ENCODE data around the gene SLC18A3. TPM values are rescaled to one million over a fixed set of nuclear protein-coding genes. Genes with fewer than 3 reads are reported as not detected.

Gene SLC18A3
- total RNA-seq, 1 experiment from 2014 or later = 0.13 TPM

GRCh38 chr10:49569031-49569631, 41.0 kb upstream of the SLC18A3 start (continued):
- TF ChIP-seq AFF4 (CRISPR knock-in tag; IDR thresholded peaks at IDR 0.05; ENCODE audit: borderline replicate concordance) = no peak
- TF ChIP-seq ATF1 (CRISPR knock-in tag; IDR thresholded peaks at IDR 0.05) = no peak
- no peak for TF ChIP-seq SMAD4 (CRISPR knock-in tag; IDR thresholded peaks at IDR 0.05)
- TF ChIP-seq ESRRA (CRISPR knock-in tag; IDR thresholded peaks at IDR 0.05; ENCODE audit: borderline replicate concordance) = no peak
- no peak for TF ChIP-seq RELA (CRISPR knock-in tag; IDR thresholded peaks at IDR 0.05; ENCODE audit: borderline replicate concordance)

- Mint-ChIP-seq H3K27me3 (ENCODE audit: low read depth) (peaks cover 11% of the 10 kb centered on the region), H3K4me3 (no peak overlapping the region)
Measured at GRCh38 chr10:49571388-49571787, 38.7 kb upstream of the SLC18A3 start.

More at GRCh38 chr10:49571388-49571787, 38.7 kb upstream of the SLC18A3 start:
- H3K27ac Mint-ChIP-seq = no peak overlapping the region
- CTCF ChIA-PET = no interaction called here
- POLR2A ChIA-PET = no interaction called here
- no peak for TF ChIP-seq TCF7 (CRISPR knock-in tag; IDR thresholded peaks at IDR 0.05; ENCODE audit: low read depth)
- no peak for TF ChIP-seq ZBTB43 (CRISPR knock-in tag; IDR thresholded peaks at IDR 0.05)
- no peak for TF ChIP-seq ATF1 (CRISPR knock-in tag; IDR thresholded peaks at IDR 0.05)
- no peak for TF ChIP-seq MXD4 (CRISPR knock-in tag; IDR thresholded peaks at IDR 0.05; ENCODE audit: borderline replicate concordance)
- no peak for TF ChIP-seq ZNF671 (CRISPR knock-in tag; IDR thresholded peaks at IDR 0.05)
- TF ChIP-seq FOXP4 (CRISPR knock-in tag; IDR thresholded peaks at IDR 0.05) = no peak
- no peak for TF ChIP-seq FOXP1 (CRISPR knock-in tag; IDR thresholded peaks at IDR 0.05; ENCODE audit: borderline replicate concordance)
- no peak for TF ChIP-seq ARID4B (CRISPR knock-in tag; IDR thresholded peaks at IDR 0.05; ENCODE audit: borderline replicate concordance)
- no peak for TF ChIP-seq CTCF (IDR thresholded peaks at IDR 0.05)
- no peak for TF ChIP-seq ZNF121 (CRISPR knock-in tag; IDR thresholded peaks at IDR 0.05)
- TF ChIP-seq E2F1 (CRISPR knock-in tag; IDR thresholded peaks at IDR 0.05) = no peak
- TF ChIP-seq TEAD1 (CRISPR knock-in tag; IDR thresholded peaks at IDR 0.05) = no peak
- TF ChIP-seq E2F5 (CRISPR knock-in tag; IDR thresholded peaks at IDR 0.05) = no peak
- TF ChIP-seq NR3C1 (CRISPR knock-in tag; conservative IDR thresholded peaks at IDR 0.05; ENCODE audit: low read depth) = no peak
- no peak for TF ChIP-seq FOXK1 (CRISPR knock-in tag; IDR thresholded peaks at IDR 0.05)
- no peaks in the 10 kb centered on the region for H3K4me1 Mint-ChIP-seq
- DNase-seq (ENCODE audit: low spot score) (no peak), ATAC-seq (no peak)
- H3K9me3 Mint-ChIP-seq = peaks cover 29% of the 10 kb centered on the region
- H3K36me3 Mint-ChIP-seq = 0 out of 2 replicates have a peak, but pooled peaks cover 6% of the 10 kb centered on the region

Data from WTC11 (cell line).